SK-N-SH treated with all-trans-retinoic acid at 6 μM for 48 hours (cell line): ENCODE results near the gene ME3.

Source experiments
- ATAC-seq: fragments of 200-7000 bp; cut with Tn5 transposase; 3 replicates; pipeline ENCODE4 v1.9.1; 2020; ENCODE audit warnings: mild to moderate bottlenecking, moderate library complexity
- ARNTL ChIP-seq: fragments of 450-650 bp; formaldehyde crosslinking; IDR thresholded peaks from 2 replicates; pipeline ENCODE4 v1.5.0; 2020; ENCODE audit warnings: low read depth, mild to moderate bottlenecking, moderate library complexity, borderline replicate concordance
- BACH2 ChIP-seq: fragments of 250-450 bp; sonication (Bioruptor Pico); IDR thresholded peaks from 2 replicates; pipeline ENCODE4 v1.9.0; 2021; ENCODE audit warnings: mild to moderate bottlenecking, borderline replicate concordance
- CSDC2 ChIP-seq: fragments of 250-450 bp; sonication (Bioruptor Pico); IDR thresholded peaks from 2 replicates; pipeline ENCODE4 v1.5.0; 2020; ENCODE audit warnings: mild to moderate bottlenecking, moderate library complexity
- CSRNP3 ChIP-seq: fragments of 250-450 bp; sonication (Bioruptor Pico); IDR thresholded peaks from 2 replicates; pipeline ENCODE4 v1.5.1; 2021; ENCODE audit warnings: mild to moderate bottlenecking, moderate library complexity
- ESRRG ChIP-seq: fragments of 250-450 bp; sonication (Bioruptor Pico); IDR thresholded peaks from 2 replicates; pipeline ENCODE4 v1.6.1; 2021; ENCODE audit warnings: mild to moderate bottlenecking
- GLIS3 ChIP-seq: fragments of 250-450 bp; sonication (Bioruptor Pico); IDR thresholded peaks from 2 replicates; pipeline ENCODE4 v1.5.0; 2020; ENCODE audit warnings: mild to moderate bottlenecking, moderate library complexity
- OSR1 ChIP-seq: fragments of 250-450 bp; sonication (Bioruptor Pico); IDR thresholded peaks from 2 replicates; pipeline ENCODE4 v1.8.0; 2022; ENCODE audit warnings: moderate library complexity, mild to moderate bottlenecking, inconsistent platforms
- PATZ1 ChIP-seq: fragments of 250-450 bp; sonication (Bioruptor Pico); IDR thresholded peaks from 2 replicates; pipeline ENCODE4 v1.8.0; 2020; ENCODE audit warnings: mild to moderate bottlenecking, moderate library complexity, borderline replicate concordance
- PPARA ChIP-seq: fragments of 250-450 bp; sonication (Bioruptor Pico); IDR thresholded peaks from 2 replicates; pipeline ENCODE4 v1.5.0; 2020; ENCODE audit warnings: mild to moderate bottlenecking, borderline replicate concordance
- RARB ChIP-seq: fragments of 250-450 bp; sonication (Bioruptor Pico); IDR thresholded peaks from 2 replicates; pipeline ENCODE4 v1.8.0; 2021; ENCODE audit warnings: mild to moderate bottlenecking, moderate library complexity
- SNAI2 ChIP-seq: fragments of 250-450 bp; sonication (Bioruptor Pico); IDR thresholded peaks from 2 replicates; pipeline ENCODE4 v1.5.0; 2020; ENCODE audit warnings: mild to moderate bottlenecking, moderate library complexity
- TCF4 ChIP-seq: fragments of 250-450 bp; sonication (Bioruptor Pico); IDR thresholded peaks from 2 replicates; pipeline ENCODE4 v1.8.0; 2021; ENCODE audit warnings: mild to moderate bottlenecking, moderate library complexity, borderline replicate concordance
- TOX ChIP-seq: fragments of 250-450 bp; sonication (Bioruptor Pico); IDR thresholded peaks from 2 replicates; pipeline ENCODE4 v1.8.0; 2021; ENCODE audit warnings: mild to moderate bottlenecking, moderate library complexity, borderline replicate concordance
- TSHZ2 ChIP-seq: fragments of 250-450 bp; sonication (Bioruptor Pico); IDR thresholded peaks from 2 replicates; pipeline ENCODE4 v1.5.0; 2020; ENCODE audit warnings: mild to moderate bottlenecking, moderate library complexity
- ZC3H10 ChIP-seq: fragments of 250-450 bp; sonication (Bioruptor Pico); IDR thresholded peaks from 2 replicates; pipeline ENCODE4 v1.5.1; 2021; ENCODE audit warnings: mild to moderate bottlenecking, moderate library complexity
- ZFP3 ChIP-seq: fragments of 250-450 bp; sonication (Bioruptor Pico); IDR thresholded peaks from 2 replicates; pipeline ENCODE4 v1.5.0; 2020; ENCODE audit warnings: mild to moderate bottlenecking, moderate library complexity
- ZFP30 ChIP-seq: fragments of 450-650 bp; formaldehyde crosslinking; IDR thresholded peaks from 2 replicates; pipeline ENCODE4 v1.5.0; 2022; ENCODE audit warnings: mild to moderate bottlenecking, moderate library complexity
- ZNF565 ChIP-seq: fragments of 450-650 bp; formaldehyde crosslinking; conservative IDR thresholded peaks from 2 replicates; pipeline ENCODE4 v1.5.0; 2020; ENCODE audit warnings: low read depth, mild to moderate bottlenecking, moderate library complexity
- ZNF70 ChIP-seq: fragments of 450-650 bp; formaldehyde crosslinking; IDR thresholded peaks from 2 replicates; pipeline ENCODE4 v1.5.0; 2020; ENCODE audit warnings: mild to moderate bottlenecking, moderate library complexity
- ZNF8 ChIP-seq: fragments of 450-650 bp; formaldehyde crosslinking; IDR thresholded peaks from 2 replicates; pipeline ENCODE4 v1.5.0; 2020; ENCODE audit warnings: mild to moderate bottlenecking, moderate library complexity
- TF ChIP-seq, protein P1 (sequence below): fragments of 250-450 bp; sonication (Bioruptor Pico); IDR thresholded peaks from 2 replicates; pipeline ENCODE4 v1.8.0; 2021; ENCODE audit warnings: low read depth, mild to moderate bottlenecking, moderate library complexity, borderline replicate concordance
- TF ChIP-seq, protein P2 (sequence below): fragments of 250-450 bp; sonication (Bioruptor Pico); IDR thresholded peaks from 2 replicates; pipeline ENCODE4 v1.5.1; 2020; ENCODE audit warnings: low read depth, mild to moderate bottlenecking, moderate library complexity

The ME3 gene

DNA sequence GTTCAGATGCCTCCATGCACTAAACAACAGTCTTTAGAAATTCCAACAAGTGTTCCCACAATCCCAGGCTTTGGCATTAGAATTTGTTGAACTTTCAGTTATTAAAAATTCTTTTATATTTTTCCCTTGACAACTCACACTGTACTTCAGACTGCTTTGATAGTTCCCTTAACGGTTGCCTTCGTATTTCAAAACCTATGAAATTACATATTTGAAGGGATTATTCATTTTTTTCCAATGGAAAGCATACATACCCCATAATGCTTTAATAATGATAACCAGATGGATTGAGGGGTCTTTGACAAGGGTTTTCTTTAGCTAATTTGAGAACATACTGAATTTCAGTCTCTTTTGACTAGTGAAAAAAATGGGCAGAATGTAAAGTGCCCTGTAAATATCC lies 76.5 kb downstream of the ME3 start:
- TF ChIP-seq TCF4 (CRISPR knock-in tag): no peak
- TF ChIP-seq TSHZ2 (CRISPR knock-in tag): no peak
- no peak for TF ChIP-seq ZFP3
- no peak for TF ChIP-seq CSDC2 (CRISPR knock-in tag)
- TF ChIP-seq ARNTL (CRISPR knock-in tag): no peak
- TF ChIP-seq PPARA (CRISPR knock-in tag): no peak
- TF ChIP-seq, protein P1, sequence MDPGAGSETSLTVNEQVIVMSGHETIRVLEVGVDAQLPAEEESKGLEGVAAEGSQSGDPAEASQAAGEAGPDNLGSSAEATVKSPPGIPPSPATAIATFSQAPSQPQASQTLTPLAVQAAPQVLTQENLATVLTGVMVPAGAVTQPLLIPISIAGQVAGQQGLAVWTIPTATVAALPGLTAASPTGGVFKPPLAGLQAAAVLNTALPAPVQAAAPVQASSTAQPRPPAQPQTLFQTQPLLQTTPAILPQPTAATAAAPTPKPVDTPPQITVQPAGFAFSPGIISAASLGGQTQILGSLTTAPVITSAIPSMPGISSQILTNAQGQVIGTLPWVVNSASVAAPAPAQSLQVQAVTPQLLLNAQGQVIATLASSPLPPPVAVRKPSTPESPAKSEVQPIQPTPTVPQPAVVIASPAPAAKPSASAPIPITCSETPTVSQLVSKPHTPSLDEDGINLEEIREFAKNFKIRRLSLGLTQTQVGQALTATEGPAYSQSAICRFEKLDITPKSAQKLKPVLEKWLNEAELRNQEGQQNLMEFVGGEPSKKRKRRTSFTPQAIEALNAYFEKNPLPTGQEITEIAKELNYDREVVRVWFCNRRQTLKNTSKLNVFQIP (CRISPR knock-in tag): no peak
- TF ChIP-seq ZNF565: no peak
- no peak for TF ChIP-seq CSRNP3 (CRISPR knock-in tag)
- TF ChIP-seq BACH2 (CRISPR knock-in tag): no peak
- TF ChIP-seq ESRRG (CRISPR knock-in tag): no peak
- ATAC-seq: no peak

GRCh38 chr11:86595451-86595850 lies 77.0 kb downstream of the ME3 start:
- no peak for ATAC-seq

More at GRCh38 chr11:86595451-86595850, 77.0 kb downstream of the ME3 start:
- TF ChIP-seq RARB (CRISPR knock-in tag) (no peak), ZFP30 (no peak), BACH2 (CRISPR knock-in tag) (no peak), CSDC2 (CRISPR knock-in tag) (no peak), ZNF565 (no peak), ESRRG (CRISPR knock-in tag) (no peak), ZNF8 (CRISPR knock-in tag) (no peak), ZFP3 (no peak), TOX (CRISPR knock-in tag) (no peak), PPARA (CRISPR knock-in tag) (no peak), PATZ1 (CRISPR knock-in tag) (no peak), ZNF70 (CRISPR knock-in tag) (no peak), ARNTL (CRISPR knock-in tag) (no peak), SNAI2 (CRISPR knock-in tag) (no peak), ZC3H10 (CRISPR knock-in tag) (no peak), OSR1 (CRISPR knock-in tag) (no peak), CSRNP3 (CRISPR knock-in tag) (no peak), GLIS3 (no peak), TCF4 (CRISPR knock-in tag) (no peak)
- TF ChIP-seq, protein P2, sequence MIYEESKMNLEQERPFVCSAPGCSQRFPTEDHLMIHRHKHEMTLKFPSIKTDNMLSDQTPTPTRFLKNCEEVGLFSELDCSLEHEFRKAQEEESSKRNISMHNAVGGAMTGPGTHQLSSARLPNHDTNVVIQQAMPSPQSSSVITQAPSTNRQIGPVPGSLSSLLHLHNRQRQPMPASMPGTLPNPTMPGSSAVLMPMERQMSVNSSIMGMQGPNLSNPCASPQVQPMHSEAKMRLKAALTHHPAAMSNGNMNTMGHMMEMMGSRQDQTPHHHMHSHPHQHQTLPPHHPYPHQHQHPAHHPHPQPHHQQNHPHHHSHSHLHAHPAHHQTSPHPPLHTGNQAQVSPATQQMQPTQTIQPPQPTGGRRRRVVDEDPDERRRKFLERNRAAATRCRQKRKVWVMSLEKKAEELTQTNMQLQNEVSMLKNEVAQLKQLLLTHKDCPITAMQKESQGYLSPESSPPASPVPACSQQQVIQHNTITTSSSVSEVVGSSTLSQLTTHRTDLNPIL (CRISPR knock-in tag): no peak
